Calu3 (cell line): ENCODE data around the gene ETV7. TPM values are rescaled to one million over a fixed set of nuclear protein-coding genes. Genes with fewer than 3 reads are reported as not detected.

Source experiments
- BruUV-seq: library from RNA; stranded (reverse); fragments of 400-500 nt; replicated peaks from 2 replicates; lab custom pipeline; 2021; lab: Mats Ljungman, UMichigan
- CTCF ChIA-PET: fragments of 300-600 bp; sonication (Branson Sonifier 250); formaldehyde crosslinking; loops from one replicate; lab custom pipeline; 2022; ENCODE audit warnings: antibody characterized with exemption; lab: Charles Lee
- DNase-seq: peaks from one replicate; pipeline ENCODE4 v3.0.0; 2022
- H3K27ac Mint-ChIP-seq: one replicate; pipeline ENCODE4 v1.8.0; 2022; ENCODE audit warnings: mixed read lengths; ENCODE audit not compliant: unreplicated experiment
- H3K27me3 Mint-ChIP-seq: one replicate; pipeline ENCODE4 v1.8.0; 2022; ENCODE audit warnings: mixed read lengths; ENCODE audit not compliant: unreplicated experiment
- H3K36me3 Mint-ChIP-seq: one replicate; pipeline ENCODE4 v1.8.0; 2022; ENCODE audit warnings: mild to moderate bottlenecking, moderate library complexity, mixed read lengths; ENCODE audit not compliant: insufficient read depth, unreplicated experiment
- H3K4me1 Mint-ChIP-seq: one replicate; pipeline ENCODE4 v1.8.0; 2022; ENCODE audit warnings: mild to moderate bottlenecking, low read depth, mixed read lengths; ENCODE audit not compliant: unreplicated experiment
- H3K4me3 Mint-ChIP-seq: one replicate; pipeline ENCODE4 v1.8.0; 2022; ENCODE audit warnings: mild to moderate bottlenecking, low read depth, moderate library complexity, mixed read lengths; ENCODE audit not compliant: unreplicated experiment
- H3K9me3 Mint-ChIP-seq: one replicate; pipeline ENCODE4 v1.8.0; 2022; ENCODE audit warnings: low read depth, mixed read lengths; ENCODE audit not compliant: unreplicated experiment
- intact Hi-C: fragments of 100-400 bp; cut with micrococcal nuclease; formaldehyde crosslinking; loops from one replicate; pipeline ENCODE4 v1.10.0; 2022; ENCODE audit not compliant: unreplicated experiment
- total RNA-seq: library from RNA; stranded (reverse); gene quantifications from 2 replicates; pipeline ENCODE4 v1.2.3, GENCODE V29; 2022
- TF ChIP-seq, protein P1 (sequence below): fragments of 200-600 bp; IDR thresholded peaks from one replicate; pipeline ENCODE4 v1.8.0; 2022; ENCODE audit warnings: antibody characterized with exemption; ENCODE audit not compliant: unreplicated experiment

ETV7 gene
- total RNA-seq, 1 experiment from 2014 or later: 2.6 TPM

DNA sequence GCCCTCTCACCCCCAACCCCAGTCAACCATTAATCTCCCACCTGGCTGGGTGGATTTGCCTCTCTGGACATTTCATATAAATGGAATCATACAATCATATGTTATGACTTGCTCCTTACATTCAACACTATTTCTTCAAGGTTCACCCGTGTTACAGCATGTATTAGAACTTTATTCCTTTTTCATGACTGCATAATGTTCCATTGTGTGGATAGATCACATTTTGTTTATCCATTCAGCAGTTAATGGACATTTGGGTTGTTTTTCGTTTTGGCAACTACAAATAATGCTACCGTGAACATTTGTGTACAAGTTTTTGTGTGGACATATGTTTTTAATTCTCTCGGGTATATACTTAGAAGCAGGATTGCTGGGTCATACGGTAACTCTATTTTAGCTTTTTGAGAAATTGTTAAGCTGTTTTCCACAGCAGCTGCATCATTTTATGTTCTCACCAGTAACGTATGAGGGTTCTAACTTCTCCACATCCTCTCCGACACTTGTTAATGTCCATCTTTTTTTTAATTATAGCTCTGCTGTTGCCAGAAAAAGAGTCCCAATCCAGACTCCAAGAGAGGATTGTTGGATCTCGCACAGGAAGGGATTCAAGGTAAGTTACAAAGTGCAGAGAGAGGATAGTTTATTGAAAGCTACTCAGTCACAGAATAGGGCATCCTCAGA lies 34.9 kb downstream of the ETV7 start:
- H3K9me3 Mint-ChIP-seq: no peaks in the 10 kb centered on the region
- no peak overlapping the region for H3K27ac Mint-ChIP-seq
- no peaks in the 10 kb centered on the region for H3K27me3 Mint-ChIP-seq
- H3K36me3 Mint-ChIP-seq: no peaks in the 10 kb centered on the region
- H3K4me1 Mint-ChIP-seq: peaks cover 24% of the 10 kb centered on the region
- no peak overlapping the region for H3K4me3 Mint-ChIP-seq
- DNase-seq: no peak
- intact Hi-C loops: no loop called here
- BruUV-seq: no TSS peak
- TF ChIP-seq, protein P1, sequence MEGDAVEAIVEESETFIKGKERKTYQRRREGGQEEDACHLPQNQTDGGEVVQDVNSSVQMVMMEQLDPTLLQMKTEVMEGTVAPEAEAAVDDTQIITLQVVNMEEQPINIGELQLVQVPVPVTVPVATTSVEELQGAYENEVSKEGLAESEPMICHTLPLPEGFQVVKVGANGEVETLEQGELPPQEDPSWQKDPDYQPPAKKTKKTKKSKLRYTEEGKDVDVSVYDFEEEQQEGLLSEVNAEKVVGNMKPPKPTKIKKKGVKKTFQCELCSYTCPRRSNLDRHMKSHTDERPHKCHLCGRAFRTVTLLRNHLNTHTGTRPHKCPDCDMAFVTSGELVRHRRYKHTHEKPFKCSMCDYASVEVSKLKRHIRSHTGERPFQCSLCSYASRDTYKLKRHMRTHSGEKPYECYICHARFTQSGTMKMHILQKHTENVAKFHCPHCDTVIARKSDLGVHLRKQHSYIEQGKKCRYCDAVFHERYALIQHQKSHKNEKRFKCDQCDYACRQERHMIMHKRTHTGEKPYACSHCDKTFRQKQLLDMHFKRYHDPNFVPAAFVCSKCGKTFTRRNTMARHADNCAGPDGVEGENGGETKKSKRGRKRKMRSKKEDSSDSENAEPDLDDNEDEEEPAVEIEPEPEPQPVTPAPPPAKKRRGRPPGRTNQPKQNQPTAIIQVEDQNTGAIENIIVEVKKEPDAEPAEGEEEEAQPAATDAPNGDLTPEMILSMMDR: no peak
- CTCF ChIA-PET: interaction anchor here (1.8 kb wide), 1 partner anchor 12 kb away, joined by 8 read pairs; no protein-coding TSS in a partner anchor

DNA sequence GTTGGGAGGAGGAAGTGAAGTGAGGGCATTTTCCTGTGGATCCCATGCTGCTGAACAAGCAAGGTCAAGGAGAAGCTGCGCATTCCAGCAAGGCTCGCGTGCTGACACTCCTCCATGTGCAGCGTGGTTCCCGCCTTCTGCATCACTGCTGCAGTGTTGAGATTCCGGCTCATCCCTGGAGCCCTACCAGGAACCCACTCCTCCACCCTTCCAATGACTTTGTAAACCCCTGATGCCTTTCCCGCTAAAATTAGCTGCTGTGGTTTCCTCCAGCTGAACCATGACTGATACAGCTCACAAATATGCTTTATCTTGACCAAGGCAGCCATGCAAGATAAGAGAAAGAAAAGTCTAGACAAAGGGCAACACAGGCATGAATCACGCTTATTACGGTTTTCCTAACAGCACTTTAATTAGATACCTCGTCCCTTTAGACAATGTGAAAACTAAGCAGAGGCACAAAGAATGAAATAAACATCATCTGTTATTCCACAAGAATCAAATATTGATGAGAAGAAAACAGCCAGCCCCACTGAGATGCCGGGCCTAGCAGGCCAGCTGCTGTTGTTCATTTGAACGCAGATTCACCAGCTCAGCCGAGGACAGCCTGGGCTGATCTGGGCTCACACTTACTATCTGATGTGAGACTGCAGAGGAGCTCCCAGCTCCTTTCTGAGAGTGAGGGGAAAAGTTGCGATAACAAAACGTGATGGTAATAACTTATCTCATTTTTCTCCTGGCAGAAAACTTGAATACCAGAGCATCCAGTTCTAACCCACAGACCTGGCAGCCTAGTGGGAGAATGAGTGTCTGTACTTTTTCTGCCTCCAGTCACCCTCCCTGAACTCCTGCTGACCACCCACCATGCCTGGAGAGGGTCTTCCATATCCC lies 36.5 kb downstream of the ETV7 start:
- BruUV-seq: no TSS peak
- Mint-ChIP-seq H3K27me3 (no peaks in the 10 kb centered on the region), H3K4me3 (no peak overlapping the region), H3K9me3 (no peaks in the 10 kb centered on the region), H3K4me1 (peaks cover 24% of the 10 kb centered on the region), H3K36me3 (no peaks in the 10 kb centered on the region), H3K27ac (peak overlapping the region; percentile 53)
- intact Hi-C loops: no loop called here
- TF ChIP-seq, protein P1: no peak
- DNase-seq: peak; percentile 34
- CTCF ChIA-PET: interaction anchor here (0.6 to 2.0 kb wide), 7 partner anchors 9 to 154 kb away, joined by 3 to 12 read pairs (median 4); no protein-coding TSS in a partner anchor

DNA sequence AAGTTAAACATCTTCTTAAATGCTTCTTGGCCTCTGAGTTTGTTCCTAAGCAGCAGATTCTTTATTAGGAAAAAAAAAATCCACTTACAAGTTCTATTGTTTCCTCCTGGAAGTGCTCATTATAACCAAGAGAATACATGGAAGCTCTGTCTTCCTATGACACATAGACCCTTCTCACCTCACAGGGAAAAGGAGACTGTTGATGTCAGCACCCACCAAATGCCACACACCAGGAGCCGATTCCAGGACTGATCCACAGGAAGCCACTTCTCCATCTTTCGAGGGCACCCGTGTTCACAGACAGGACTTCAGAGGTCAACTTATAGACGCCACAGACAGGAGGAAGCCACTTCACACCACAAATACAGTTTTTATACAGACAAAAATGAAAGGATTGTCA lies 37.4 kb downstream of the ETV7 start:
- no peak for DNase-seq

DNA sequence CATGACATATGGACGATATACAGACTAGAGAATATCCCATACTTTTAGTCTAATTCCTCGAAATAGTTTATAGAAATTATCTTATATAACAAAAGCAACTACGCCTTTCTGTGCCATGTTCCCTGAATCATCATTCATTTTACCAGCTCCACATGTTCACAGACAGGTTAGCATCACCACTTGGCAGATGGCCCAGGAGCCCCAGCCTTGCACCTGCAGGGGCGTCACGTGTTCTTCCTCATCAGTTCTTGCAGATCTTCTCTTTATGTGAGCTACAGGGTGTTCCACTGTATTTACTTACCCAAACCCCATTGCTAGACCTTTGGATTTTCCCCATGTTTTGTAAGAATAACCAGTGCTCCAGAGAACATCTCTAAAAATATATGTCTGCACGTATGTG lies 38.2 kb downstream of the ETV7 start:
- intact Hi-C loops: no loop called here
- H3K4me1 Mint-ChIP-seq: peaks cover 24% of the 10 kb centered on the region
- H3K36me3 Mint-ChIP-seq: no peaks in the 10 kb centered on the region
- no TSS peak for BruUV-seq
- TF ChIP-seq, protein P1: no peak
- no peak overlapping the region for H3K4me3 Mint-ChIP-seq
- H3K9me3 Mint-ChIP-seq: no peaks in the 10 kb centered on the region
- DNase-seq: no peak
- no peak overlapping the region for H3K27ac Mint-ChIP-seq
- no peaks in the 10 kb centered on the region for H3K27me3 Mint-ChIP-seq
- CTCF ChIA-PET: no interaction called here

More for the DNA sequence above, 37.4 kb downstream of the ETV7 start:
- H3K4me3 Mint-ChIP-seq: no peak overlapping the region
- CTCF ChIA-PET: interaction anchor here (0.7 to 2.0 kb wide), 4 partner anchors 9 to 153 kb away, joined by 3 to 12 read pairs (median 6); no protein-coding TSS in a partner anchor
- H3K9me3 Mint-ChIP-seq: no peaks in the 10 kb centered on the region
- TF ChIP-seq, protein P1: no peak
- no peaks in the 10 kb centered on the region for H3K27me3 Mint-ChIP-seq
- BruUV-seq: no TSS peak
- no peaks in the 10 kb centered on the region for H3K36me3 Mint-ChIP-seq
- intact Hi-C loops: no loop called here
- no peak overlapping the region for H3K27ac Mint-ChIP-seq
- H3K4me1 Mint-ChIP-seq: peaks cover 24% of the 10 kb centered on the region
